Panc1 (cell line): ENCODE measurements around the gene PSIP1. TPM values are rescaled to one million over a fixed set of nuclear protein-coding genes. Genes with fewer than 3 reads are reported as not detected.

Experiments used
- ATAC-seq: fragments of 200-7000 bp; cut with Tn5 transposase; 2 replicates; pipeline ENCODE4 v1.9.1; 2020; ENCODE audit warnings: mild to moderate bottlenecking, moderate library complexity
- Bru-seq: library from RNA; stranded (reverse); fragments of 400-500 nt; gene quantifications from one replicate; lab custom pipeline; 2021; lab: Mats Ljungman, UMichigan
- BruChase-seq, 2 experiments: library from RNA; stranded (reverse); fragments of 400-500 nt; gene quantifications; one replicate each; lab custom pipeline; 2021; lab: Mats Ljungman, UMichigan
- BruUV-seq: library from RNA; stranded (reverse); fragments of 400-500 nt; replicated peaks from 2 replicates; lab custom pipeline; 2021; lab: Mats Ljungman, UMichigan
- CTCF ChIA-PET: fragments of 300-600 bp; sonication (Branson Sonifier 250); formaldehyde crosslinking; loops from one replicate; lab custom pipeline; 2022; ENCODE audit warnings: antibody characterized with exemption; lab: Charles Lee
- POLR2A ChIA-PET: fragments of 300-600 bp; sonication (Branson Sonifier 250); formaldehyde crosslinking; loops from one replicate; lab custom pipeline; 2022; ENCODE audit warnings: antibody characterized with exemption; lab: Charles Lee
- DNase-seq: peaks from one replicate; pipeline ENCODE4 v3.0.0-alpha.2; 2010; ENCODE audit warnings: low read depth, low spot score
- H3K27ac ChIP-seq: 2 replicates; pipeline ENCODE4 v1.5.1; 2011; ENCODE audit warnings: mild to moderate bottlenecking, low read length, inconsistent platforms
- H3K27me3 ChIP-seq: fragments of 200-500 bp; sonication (Bioruptor generic); 2 replicates; pipeline ENCODE4 v1.6.0; 2014; ENCODE audit warnings: low read length, inconsistent platforms; ENCODE audit not compliant: control insufficient read depth, insufficient read depth
- H3K36me3 ChIP-seq: fragments of 200-500 bp; sonication (Bioruptor generic); 2 replicates; pipeline ENCODE4 v1.5.1; 2014; ENCODE audit warnings: inconsistent platforms, mild to moderate bottlenecking, low read length, moderate library complexity; ENCODE audit not compliant: control insufficient read depth, insufficient read depth
- H3K4me1 ChIP-seq: 2 replicates; pipeline ENCODE4 v1.5.1; 2011; ENCODE audit warnings: inconsistent platforms, mild to moderate bottlenecking, low read length, moderate library complexity; ENCODE audit not compliant: control insufficient read depth, insufficient read depth
- H3K4me3 ChIP-seq, 2 experiments: 2 replicates each; pipeline ENCODE4 v1.5.1; 2011 to 2012; ENCODE audit warnings: low read depth in 2 of 2, low read length in 2 of 2, mild to moderate bottlenecking in 2 of 2, inconsistent platforms in 1 of 2, moderate library complexity in 1 of 2
- H3K9me3 ChIP-seq: fragments of 200-500 bp; sonication (Bioruptor generic); 2 replicates; pipeline ENCODE4 v1.5.1; 2014; ENCODE audit warnings: low read depth, mild to moderate bottlenecking, inconsistent platforms, low read length, moderate library complexity; ENCODE audit not compliant: control insufficient read depth, insufficient read depth
- POLR2AphosphoS5 ChIP-seq: IDR thresholded peaks from 2 replicates; pipeline ENCODE4 v1.6.1; 2012; ENCODE audit warnings: mild to moderate bottlenecking, low read depth, low read length, moderate library complexity
- SIN3A ChIP-seq: IDR thresholded peaks from 2 replicates; pipeline ENCODE4 v1.6.1; 2012; ENCODE audit warnings: low read depth, mild to moderate bottlenecking, low read length, moderate library complexity, borderline replicate concordance; ENCODE audit not compliant: insufficient read depth
- TCF7L2 ChIP-seq: IDR thresholded peaks from 2 replicates; pipeline ENCODE4 v1.6.1; 2011; ENCODE audit warnings: mild to moderate bottlenecking, low read depth, low read length, inconsistent platforms
- in situ Hi-C: cut with HindIII; loops from 2 replicates; pipeline ENCODE4 v1.10.0; 2016; ENCODE audit warnings: low sequenced_read_pairs, low pct_unique_long_range_greater_than_20kb
- intact Hi-C: fragments of 100-400 bp; cut with micrococcal nuclease; formaldehyde crosslinking; loops from one replicate; pipeline ENCODE4 v1.10.0; 2022; ENCODE audit not compliant: unreplicated experiment
- long read RNA-seq: library from polyadenylated mRNA; unstranded; transcript quantifications from one replicate; pipeline ENCODE4 v2.0.0, GENCODE V29; 2021; ENCODE audit not compliant: unreplicated experiment
- polyA plus RNA-seq: library from polyadenylated mRNA; unstranded; fragments of >200 nt; gene quantifications from one replicate; pipeline ENCODE4 v1.2.1, GENCODE V29; 2012; ENCODE audit warnings: missing spikeins; ENCODE audit not compliant: insufficient read length
- total RNA-seq: library from RNA; stranded (reverse); gene quantifications from one replicate; pipeline ENCODE4 v1.2.1, GENCODE V29; 2021; ENCODE audit not compliant: unreplicated experiment
- TF ChIP-seq, protein P1 (sequence below), 2 experiments: IDR thresholded peaks; 2 replicates each; pipeline ENCODE4 v1.6.1; 2011 to 2012; ENCODE audit warnings: low read depth in 2 of 2, control low read depth in 1 of 2, low read length in 1 of 2, mild to moderate bottlenecking in 1 of 2, moderate library complexity in 1 of 2; ENCODE audit not compliant: insufficient read depth in 1 of 2
- TF ChIP-seq, protein P2 (sequence below): fragments of 450-650 bp; IDR thresholded peaks from 2 replicates; pipeline ENCODE4 v1.5.1; 2017; ENCODE audit warnings: mild to moderate bottlenecking

Gene PSIP1
- total RNA-seq (30.4 TPM), Bru-seq, nascent RNA (percentile 75 among the genes with signal in this experiment), BruChase-seq, experiment 1, labeled RNA remaining after a 2-hour chase (percentile 66 among the genes with signal in this experiment), BruChase-seq, experiment 2, labeled RNA remaining after a 6-hour chase (percentile 72 among the genes with signal in this experiment)
- polyA plus RNA-seq, result 28.8 TPM
- long read RNA-seq, transcript PSIP1-204 (16 exons, 3,364 nt), result major isoform, 9 of 61 reads
- long read RNA-seq, partial matches to known transcripts, result 28 of 61 reads
- long read RNA-seq, other reads (novel, unspliced or antisense), result 21 of 61 reads

DNA sequence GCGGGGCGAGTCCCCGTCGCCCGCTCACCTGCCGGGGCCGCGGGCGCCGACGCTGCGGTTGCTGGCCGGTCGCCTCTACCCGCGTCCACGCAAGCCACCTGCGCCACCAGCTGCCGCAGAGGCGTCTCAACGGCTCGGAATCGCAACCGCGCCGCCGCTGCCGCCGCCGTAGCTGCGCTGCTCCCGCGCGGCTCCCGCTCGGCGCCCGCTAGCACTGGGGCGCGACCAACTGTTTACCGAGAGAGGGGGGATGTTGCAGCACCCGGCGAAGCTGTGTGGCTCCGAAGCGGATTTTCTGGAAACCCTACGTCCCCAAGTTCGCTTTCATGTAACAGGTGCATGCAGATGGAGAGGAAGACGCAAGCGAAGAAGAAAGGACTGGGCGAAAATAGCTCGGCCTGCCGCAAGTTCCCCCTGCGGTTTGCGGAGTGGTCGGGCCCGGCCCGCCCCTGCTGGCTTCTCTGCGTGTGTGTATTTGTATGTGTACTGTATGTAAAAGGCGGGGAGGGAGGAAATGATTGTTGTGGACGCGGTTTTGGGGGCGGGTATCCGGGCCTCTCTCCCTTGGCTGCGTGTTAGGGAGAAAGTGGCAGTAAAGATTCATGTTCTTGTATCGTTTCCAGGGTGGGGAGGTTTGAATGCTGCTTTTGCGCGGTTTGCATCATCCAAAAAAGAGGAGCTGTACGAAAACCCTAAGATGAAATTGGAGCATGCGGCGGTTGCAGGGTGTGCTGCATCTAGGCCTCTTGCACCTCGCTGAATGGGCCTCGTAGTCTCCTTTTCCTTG is at the start of gene PSIP1:
TSS of gene PSIP1 (minus strand) at position 182 of the 787 bp plus-strand sequence. CDS start 782 bp downstream, outside the sequence.
- ChIA-PET CTCF (no interaction called here), POLR2A (no interaction called here)
- Histone ChIP-seq H3K4me3 (peak within 1 kb of the TSS; percentile 57 to 58), H3K36me3 (peaks cover 7% of the 10 kb centered on the region), H3K4me1 (no peaks in the 10 kb centered on the region), H3K27ac (peak within 1 kb of the TSS; percentile 65), H3K9me3 (no peaks in the 10 kb centered on the region), H3K27me3 (no peaks in the 10 kb centered on the region)
- intact Hi-C loops, result no loop called here
- in situ Hi-C loops, result no loop called here
- TF ChIP-seq, protein P1, sequence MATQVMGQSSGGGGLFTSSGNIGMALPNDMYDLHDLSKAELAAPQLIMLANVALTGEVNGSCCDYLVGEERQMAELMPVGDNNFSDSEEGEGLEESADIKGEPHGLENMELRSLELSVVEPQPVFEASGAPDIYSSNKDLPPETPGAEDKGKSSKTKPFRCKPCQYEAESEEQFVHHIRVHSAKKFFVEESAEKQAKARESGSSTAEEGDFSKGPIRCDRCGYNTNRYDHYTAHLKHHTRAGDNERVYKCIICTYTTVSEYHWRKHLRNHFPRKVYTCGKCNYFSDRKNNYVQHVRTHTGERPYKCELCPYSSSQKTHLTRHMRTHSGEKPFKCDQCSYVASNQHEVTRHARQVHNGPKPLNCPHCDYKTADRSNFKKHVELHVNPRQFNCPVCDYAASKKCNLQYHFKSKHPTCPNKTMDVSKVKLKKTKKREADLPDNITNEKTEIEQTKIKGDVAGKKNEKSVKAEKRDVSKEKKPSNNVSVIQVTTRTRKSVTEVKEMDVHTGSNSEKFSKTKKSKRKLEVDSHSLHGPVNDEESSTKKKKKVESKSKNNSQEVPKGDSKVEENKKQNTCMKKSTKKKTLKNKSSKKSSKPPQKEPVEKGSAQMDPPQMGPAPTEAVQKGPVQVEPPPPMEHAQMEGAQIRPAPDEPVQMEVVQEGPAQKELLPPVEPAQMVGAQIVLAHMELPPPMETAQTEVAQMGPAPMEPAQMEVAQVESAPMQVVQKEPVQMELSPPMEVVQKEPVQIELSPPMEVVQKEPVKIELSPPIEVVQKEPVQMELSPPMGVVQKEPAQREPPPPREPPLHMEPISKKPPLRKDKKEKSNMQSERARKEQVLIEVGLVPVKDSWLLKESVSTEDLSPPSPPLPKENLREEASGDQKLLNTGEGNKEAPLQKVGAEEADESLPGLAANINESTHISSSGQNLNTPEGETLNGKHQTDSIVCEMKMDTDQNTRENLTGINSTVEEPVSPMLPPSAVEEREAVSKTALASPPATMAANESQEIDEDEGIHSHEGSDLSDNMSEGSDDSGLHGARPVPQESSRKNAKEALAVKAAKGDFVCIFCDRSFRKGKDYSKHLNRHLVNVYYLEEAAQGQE (IDR thresholded peaks at IDR 0.05; ENCODE audit: insufficient read depth in 1 of 2, low read depth in 2 of 2, low read length in 1 of 2), result no peak
- TF ChIP-seq, protein P2, sequence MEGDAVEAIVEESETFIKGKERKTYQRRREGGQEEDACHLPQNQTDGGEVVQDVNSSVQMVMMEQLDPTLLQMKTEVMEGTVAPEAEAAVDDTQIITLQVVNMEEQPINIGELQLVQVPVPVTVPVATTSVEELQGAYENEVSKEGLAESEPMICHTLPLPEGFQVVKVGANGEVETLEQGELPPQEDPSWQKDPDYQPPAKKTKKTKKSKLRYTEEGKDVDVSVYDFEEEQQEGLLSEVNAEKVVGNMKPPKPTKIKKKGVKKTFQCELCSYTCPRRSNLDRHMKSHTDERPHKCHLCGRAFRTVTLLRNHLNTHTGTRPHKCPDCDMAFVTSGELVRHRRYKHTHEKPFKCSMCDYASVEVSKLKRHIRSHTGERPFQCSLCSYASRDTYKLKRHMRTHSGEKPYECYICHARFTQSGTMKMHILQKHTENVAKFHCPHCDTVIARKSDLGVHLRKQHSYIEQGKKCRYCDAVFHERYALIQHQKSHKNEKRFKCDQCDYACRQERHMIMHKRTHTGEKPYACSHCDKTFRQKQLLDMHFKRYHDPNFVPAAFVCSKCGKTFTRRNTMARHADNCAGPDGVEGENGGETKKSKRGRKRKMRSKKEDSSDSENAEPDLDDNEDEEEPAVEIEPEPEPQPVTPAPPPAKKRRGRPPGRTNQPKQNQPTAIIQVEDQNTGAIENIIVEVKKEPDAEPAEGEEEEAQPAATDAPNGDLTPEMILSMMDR, result no peak
- TF ChIP-seq SIN3A (no peak), POLR2AphosphoS5 (no peak; the same call in 1 of the 2 replicates)
- DNase-seq (peak; percentile 15), ATAC-seq (peak; percentile 91)
- no TSS peak for BruUV-seq

DNA sequence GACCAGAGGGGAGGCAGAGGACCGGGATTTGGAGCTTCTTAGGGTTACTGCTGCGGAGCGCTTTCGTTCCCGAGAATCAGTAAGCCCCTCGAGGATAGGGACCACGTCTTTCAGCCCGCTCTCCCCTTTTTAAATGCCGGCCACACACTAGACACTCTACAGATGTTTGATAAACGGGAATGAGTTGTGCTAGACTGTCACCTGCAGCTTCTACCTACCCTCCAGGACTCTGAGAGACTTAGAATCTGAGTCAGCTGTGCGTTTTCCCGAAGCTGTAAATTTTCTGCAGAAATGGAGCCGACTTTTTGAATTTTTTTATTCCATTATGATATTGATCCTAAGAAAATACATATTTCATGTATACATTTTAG is 42.7 kb upstream of the PSIP1 start:
- intact Hi-C loops, result no loop called here
- no peak for ATAC-seq
- peak overlapping the region; percentile 66; the same call in 1 of the 2 replicates for H3K27ac ChIP-seq

More for the DNA sequence above, 42.7 kb upstream of the PSIP1 start:
- CTCF ChIA-PET, result no interaction called here
- Histone ChIP-seq H3K4me1 (no peaks in the 10 kb centered on the region), H3K36me3 (no peaks in the 10 kb centered on the region), H3K4me3 (peak overlapping the region; percentile 62 to 76), H3K27me3 (no peaks in the 10 kb centered on the region), H3K9me3 (no peaks in the 10 kb centered on the region)
- no TSS peak for BruUV-seq
- POLR2A ChIA-PET, result no interaction called here
- DNase-seq, result no peak
- in situ Hi-C loops, result no loop called here
- TF ChIP-seq TCF7L2 (no peak), POLR2AphosphoS5 (no peak), SIN3A (no peak)
- TF ChIP-seq, protein P1 (IDR thresholded peaks at IDR 0.05; ENCODE audit: insufficient read depth in 1 of 2, low read depth in 2 of 2, low read length in 1 of 2), result no peak
- TF ChIP-seq, protein P2, result no peak
